HG03064 (cell line): Measurements from ENCODE around the gene AKAP14.
"Not testable (repeated sequence)": the region's sequence is repeated elsewhere in the genome, so short reads cannot be mapped to it uniquely, and the experiment has no call there.

Experiments
- ATAC-seq: cut with Tn5 transposase; IDR thresholded peaks from one replicate; pipeline ENCODE4 v1.9.1; 2021; ENCODE audit warnings: low read depth; ENCODE audit not compliant: unreplicated experiment

Gene AKAP14

GRCh38 chrX:119919835-119920585 is 24.3 kb downstream of the AKAP14 start:
- ATAC-seq = no peak

GRCh38 chrX:119922391-119922790 is 26.7 kb downstream of the AKAP14 start:
- not testable (repeated sequence) for ATAC-seq

- ATAC-seq = no peak
Measured at GRCh38 chrX:119935215-119935874, 39.7 kb downstream of the AKAP14 start.

DNA sequence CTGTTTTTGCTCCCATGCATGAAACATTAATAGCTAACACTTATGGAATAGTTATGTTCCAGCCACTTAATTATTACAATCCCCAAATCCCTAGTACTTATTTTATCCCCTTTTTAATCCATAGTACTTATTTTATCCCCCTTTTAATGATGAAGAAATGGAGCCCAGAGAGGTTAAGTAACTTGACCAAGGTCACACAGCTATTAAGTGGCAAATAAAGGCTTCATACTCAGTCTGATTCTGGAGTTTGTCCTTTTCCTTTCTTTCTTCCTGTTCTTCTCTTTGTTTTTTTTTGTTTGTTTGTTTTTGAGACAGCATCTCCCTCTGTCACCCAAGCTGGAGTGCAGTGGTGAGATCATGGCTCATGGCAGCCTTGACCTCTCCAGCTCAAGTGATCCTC is 45.6 kb downstream of the AKAP14 start:
- ATAC-seq = no peak

DNA sequence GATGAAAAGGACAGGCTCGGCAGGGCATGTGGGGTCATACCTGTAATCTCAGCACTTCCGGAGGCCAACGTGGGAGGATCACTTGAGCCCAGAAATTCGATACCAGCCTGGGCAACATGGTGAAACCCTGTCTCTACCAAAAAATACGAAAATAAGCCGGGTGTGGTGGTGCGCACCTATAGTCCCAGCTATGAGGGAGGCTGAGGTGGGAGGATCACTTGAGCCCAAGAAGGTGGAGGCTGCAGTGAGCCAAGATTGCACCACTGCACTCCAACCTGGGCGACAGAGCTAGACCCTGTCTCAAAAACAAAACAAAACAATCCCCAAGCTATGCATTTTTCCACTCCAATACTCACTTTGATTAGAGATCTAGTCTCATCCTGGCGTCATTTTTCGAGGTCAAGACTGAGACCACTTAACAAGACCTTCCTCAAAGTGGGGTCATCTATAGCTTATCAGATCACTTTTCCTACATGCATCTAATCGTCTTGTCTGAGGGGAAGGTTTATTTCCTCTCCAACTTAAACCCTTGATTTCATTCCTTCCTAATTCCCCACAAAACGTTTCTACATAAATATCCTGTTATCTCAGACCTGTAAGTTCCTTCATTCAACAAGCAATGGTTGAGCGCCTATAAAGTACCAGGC is 46.6 kb downstream of the AKAP14 start:
- no peak for ATAC-seq

DNA sequence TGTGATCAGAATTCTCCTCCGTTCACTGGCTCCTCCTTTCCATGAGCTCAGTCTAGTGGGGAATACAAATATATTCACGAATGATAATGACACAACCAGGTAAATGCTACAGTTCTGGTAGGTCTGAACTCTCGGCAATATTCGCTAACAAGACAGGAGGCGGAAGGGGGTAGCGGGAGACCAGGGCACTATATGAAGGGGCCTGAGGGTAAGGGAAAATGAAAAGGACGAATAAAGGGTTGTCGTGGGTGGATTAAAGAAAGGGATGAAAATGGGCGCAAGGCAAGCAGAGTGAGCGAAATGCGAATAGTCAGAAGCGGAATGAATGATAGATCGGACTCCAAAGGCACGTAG is 47.1 kb downstream of the AKAP14 start:
- ATAC-seq = no peak

DNA sequence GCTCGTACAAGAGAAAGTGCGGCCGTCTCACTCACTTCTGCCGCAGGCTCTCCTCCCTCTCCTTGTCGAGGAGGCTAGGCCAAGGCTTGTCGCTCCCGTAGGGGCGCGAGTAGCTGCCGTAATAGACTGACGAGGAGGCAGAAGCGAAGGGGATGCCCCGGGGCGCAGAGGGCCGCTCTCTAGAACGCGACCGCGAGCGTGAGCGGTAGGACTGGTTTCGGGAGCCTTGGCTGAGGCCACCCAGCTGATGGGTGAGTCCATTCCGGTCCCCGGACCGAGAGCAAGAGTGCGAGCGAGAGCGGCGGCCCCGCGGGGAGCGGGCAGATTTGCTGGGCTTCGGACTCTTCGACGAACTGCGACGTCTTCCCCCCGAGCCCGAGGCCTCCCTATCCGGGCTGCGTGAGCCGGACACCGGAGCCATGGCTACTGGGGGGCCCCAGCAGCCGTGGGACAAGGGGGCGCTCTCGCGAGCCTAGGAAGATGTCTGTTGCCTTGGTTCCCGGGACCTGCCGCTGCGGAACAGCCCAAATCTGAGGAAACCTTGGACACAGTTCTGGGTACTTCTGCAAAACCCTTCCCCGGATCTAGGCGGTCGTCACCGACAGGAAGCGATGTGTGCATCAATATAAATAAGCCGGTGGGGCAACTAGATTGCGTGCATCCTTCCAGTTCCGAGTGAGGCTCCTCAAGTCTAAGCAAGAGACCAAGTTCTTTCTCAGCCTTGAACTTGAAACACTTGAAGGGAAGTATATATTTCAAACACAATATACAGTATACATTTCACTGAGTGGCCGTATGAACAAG is 47.7 kb downstream of the AKAP14 start, which contains the start of gene NKAP:
TSS of gene NKAP (minus strand) at position 567 of the 804 bp plus-strand sequence. CDS start at position 421, 146 bp downstream.
- peak; percentile 78 for ATAC-seq

DNA sequence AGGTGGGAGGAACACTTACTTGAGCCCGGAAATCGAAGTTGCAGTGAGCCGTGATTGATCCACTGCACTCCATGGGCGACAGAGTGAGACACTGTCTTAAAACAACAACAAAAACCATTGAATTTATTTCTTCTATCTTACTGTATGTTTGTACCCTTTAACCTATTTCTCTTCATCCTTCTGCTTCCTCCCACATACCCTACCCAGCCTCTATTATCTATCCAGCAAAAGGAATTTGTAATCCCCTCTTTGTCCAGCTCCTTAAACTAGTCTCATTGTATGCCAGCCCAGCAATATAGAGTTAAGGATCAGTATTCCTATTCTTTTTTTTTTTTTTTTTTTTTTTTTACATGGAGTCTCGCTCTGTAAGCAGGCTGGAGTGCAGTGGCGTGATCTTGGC is 49.8 kb downstream of the AKAP14 start:
- no peak for ATAC-seq

DNA sequence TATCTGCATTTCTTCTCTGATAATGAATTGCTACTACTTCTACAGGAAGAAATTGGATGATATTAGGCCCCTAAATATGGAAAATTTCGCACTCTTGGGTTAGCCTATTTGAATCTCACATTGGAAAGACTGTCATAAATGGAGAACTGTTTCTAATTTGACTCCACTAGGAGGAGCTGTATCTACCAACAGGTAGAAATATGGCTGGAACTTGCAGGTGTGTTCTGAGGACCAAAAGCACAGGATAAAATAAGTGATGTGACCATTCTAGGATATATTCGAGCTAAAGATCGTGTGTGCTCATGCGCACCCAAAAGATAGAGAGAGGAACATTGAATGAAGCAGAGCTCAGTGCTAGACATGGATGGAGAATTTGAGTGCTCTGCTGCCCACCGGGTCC is 52.7 kb downstream of the AKAP14 start:
- ATAC-seq = no peak

GRCh38 chrX:119954374-119954773 is 58.7 kb downstream of the AKAP14 start:
- no peak for ATAC-seq

- ATAC-seq = not testable (repeated sequence)
Measured at GRCh38 chrX:119955807-119956570, 60.3 kb downstream of the AKAP14 start.

- ATAC-seq = no peak
Measured at GRCh38 chrX:119960625-119961024, 64.9 kb downstream of the AKAP14 start.

GRCh38 chrX:119966837-119967236 is 71.1 kb downstream of the AKAP14 start:
- not testable (repeated sequence) for ATAC-seq
